ENCODE measurements around the gene MAN1C1.

GRCh38 chr1:25797939-25798338, 181.3 kb downstream of the MAN1C1 start:
- TF ChIP-seq TAF1 (IDR thresholded peaks at IDR 0.05; ENCODE audit: low read depth, low read length): no peak
- TF ChIP-seq POLR2A (IDR thresholded peaks at IDR 0.05; ENCODE audit: low read depth, low read length): no peak
- TF ChIP-seq POLR2AphosphoS5 (IDR thresholded peaks at IDR 0.05; ENCODE audit: low read depth, low read length): no peak

Data from GM12891 (cell line).